Lung (tissue), 12 donors: ENCODE data around the gene XPNPEP1. TPM values are rescaled to one million over a fixed set of nuclear protein-coding genes. Genes with fewer than 3 reads are reported as not detected.

Source experiments
- ATAC-seq: fragments of 200-7000 bp; cut with Tn5 transposase; one replicate; pipeline ENCODE4 v1.9.1; 2020; ENCODE audit warnings: moderate number of reproducible peaks; ENCODE audit not compliant: insufficient read depth, low FRiP score
- DNase-seq, 3 donors: peaks; one replicate each; pipeline ENCODE4 v3.0.0-alpha.2; 2013 to 2017
- H3K27ac ChIP-seq, 2 donors: one replicate each; pipeline ENCODE4 v1.5.1; 2013; ENCODE audit warnings: mild to moderate bottlenecking in 2 of 2, moderate library complexity in 2 of 2, control low read depth in 1 of 2, inconsistent platforms in 1 of 2, low read depth in 1 of 2, low read length in 1 of 2
- H3K27me3 ChIP-seq, 3 donors: one replicate each; pipeline ENCODE4 v1.5.1; 2013; ENCODE audit warnings: low read length in 2 of 3; ENCODE audit not compliant: control insufficient read depth in 3 of 3, insufficient read depth in 3 of 3
- H3K36me3 ChIP-seq, 4 donors: one replicate each; pipeline ENCODE4 v1.5.1; 2013; ENCODE audit warnings: low read length in 4 of 4, mild to moderate bottlenecking in 1 of 4, moderate library complexity in 1 of 4; ENCODE audit not compliant: control insufficient read depth in 4 of 4, insufficient read depth in 4 of 4
- H3K4me1 ChIP-seq, 5 donors: one replicate each; pipeline ENCODE4 v1.5.1; 2013; ENCODE audit warnings: low read length in 5 of 5, mild to moderate bottlenecking in 2 of 5, moderate library complexity in 1 of 5; ENCODE audit not compliant: control insufficient read depth in 5 of 5, insufficient read depth in 5 of 5
- H3K4me3 ChIP-seq: one replicate; pipeline ENCODE4 v1.5.1; 2013; ENCODE audit warnings: mild to moderate bottlenecking, control low read depth, moderate library complexity
- H3K9ac ChIP-seq, 2 donors: one replicate each; pipeline ENCODE4 v1.5.1; 2013; ENCODE audit warnings: low read length in 2 of 2, control low read depth in 1 of 2; ENCODE audit not compliant: insufficient read depth in 1 of 2
- H3K9me3 ChIP-seq, 4 donors: one replicate each; pipeline ENCODE4 v1.5.1; 2013; ENCODE audit warnings: low read length in 3 of 4, mild to moderate bottlenecking in 1 of 4, moderate library complexity in 1 of 4; ENCODE audit not compliant: control insufficient read depth in 4 of 4, insufficient read depth in 3 of 4
- CTCF ChIP-seq: IDR thresholded peaks from 2 replicates; pipeline ENCODE4 v1.5.1; 2012; ENCODE audit warnings: mild to moderate bottlenecking; ENCODE audit errors: control extremely low read depth, extremely low read depth
- WGBS, 2 donors: extraction: QIAGEN DNeasy Blood & Tissue Kit; methylation state at CpG; one replicate each; pipeline ENCODE4 v1.1.7; 2013; 5-methylcytosine and 5-hydroxymethylcytosine counted together
- polyA plus RNA-seq, 2 donors: library from polyadenylated mRNA; stranded (reverse); fragments of 200-250 nt; gene quantifications; one replicate each; pipeline ENCODE4 v1.2.1, GENCODE V29; 2013
- total RNA-seq, 2 donors: library from RNA; depleted of rRNA in 1 of 2; stranded (reverse); fragments of >200 nt in 1 of 2; gene quantifications; one replicate each; pipeline ENCODE4 v1.2.1, GENCODE V29; 2014 to 2021
- donor health status: control.
- donor health status: control.
- donor health status: Bipolar disorder and iron deficiency.
- donor health status: healthy.
- donor health status: DM: yes; HTN: yes; CAD: no.

Gene XPNPEP1
- total and polyA plus RNA-seq, 4 donors: 16.5 to 129 (median 48.4) TPM

- Histone ChIP-seq H3K9me3 (no peaks in the 10 kb centered on the region), H3K27me3 (no peaks in the 10 kb centered on the region), H3K4me3 (no peak overlapping the region), H3K27ac (no peak overlapping the region), H3K36me3 (no peaks in the 10 kb centered on the region), H3K4me1 (peaks cover 0 to 11% (median 7%) of the 10 kb centered on the region in 5 donors), H3K9ac (no peak overlapping the region)
- WGBS, 2 donors: 80 to 89% methylated on average over 3 of the region's 3 CpGs
- no peak for TF ChIP-seq CTCF
- DNase-seq (no peak), ATAC-seq (no peak)
Observed at GRCh38 chr10:109939315-109939961, 16.1 kb upstream of the XPNPEP1 start.

- Histone ChIP-seq H3K27ac (no peak overlapping the region), H3K36me3 (no peaks in the 10 kb centered on the region), H3K27me3 (no peaks in the 10 kb centered on the region), H3K9ac (no peak overlapping the region), H3K9me3 (no peaks in the 10 kb centered on the region), H3K4me3 (no peak overlapping the region), H3K4me1 (peaks cover 5 to 21% (median 10%) of the 10 kb centered on the region in 5 donors)
- TF ChIP-seq CTCF: no peak
- 81 to 91% methylated on average over 6 of the region's 6 CpGs for WGBS, 2 donors
- DNase-seq (no peak), ATAC-seq (no peak)
Observed at GRCh38 chr10:109937460-109938065, 14.3 kb upstream of the XPNPEP1 start.

GRCh38 chr10:109934958-109935793 lies 11.9 kb upstream of the XPNPEP1 start:
- Histone ChIP-seq H3K36me3 (no peaks in the 10 kb centered on the region), H3K27me3 (no peaks in the 10 kb centered on the region), H3K4me1 (peaks cover 4 to 25% (median 7%) of the 10 kb centered on the region in 5 donors), H3K4me3 (no peak overlapping the region), H3K9ac (no peak overlapping the region), H3K9me3 (no peaks in the 10 kb centered on the region), H3K27ac (peak overlapping the region in 1 of 2 donors; percentile 26)
- no peak for TF ChIP-seq CTCF
- DNase-seq (peak in 1 of 3 donors; percentile 56), ATAC-seq (peak; percentile 41)
- 40 to 62% methylated on average over 5 of the region's 5 CpGs for WGBS, 2 donors
